ENCODE data around the gene S100A8. TPM values are rescaled to one million over a fixed set of nuclear protein-coding genes. Genes with fewer than 3 reads are reported as not detected.

The S100A8 gene
- total RNA-seq, 1 donor from 2014 or later, result 50.0 TPM

DNA sequence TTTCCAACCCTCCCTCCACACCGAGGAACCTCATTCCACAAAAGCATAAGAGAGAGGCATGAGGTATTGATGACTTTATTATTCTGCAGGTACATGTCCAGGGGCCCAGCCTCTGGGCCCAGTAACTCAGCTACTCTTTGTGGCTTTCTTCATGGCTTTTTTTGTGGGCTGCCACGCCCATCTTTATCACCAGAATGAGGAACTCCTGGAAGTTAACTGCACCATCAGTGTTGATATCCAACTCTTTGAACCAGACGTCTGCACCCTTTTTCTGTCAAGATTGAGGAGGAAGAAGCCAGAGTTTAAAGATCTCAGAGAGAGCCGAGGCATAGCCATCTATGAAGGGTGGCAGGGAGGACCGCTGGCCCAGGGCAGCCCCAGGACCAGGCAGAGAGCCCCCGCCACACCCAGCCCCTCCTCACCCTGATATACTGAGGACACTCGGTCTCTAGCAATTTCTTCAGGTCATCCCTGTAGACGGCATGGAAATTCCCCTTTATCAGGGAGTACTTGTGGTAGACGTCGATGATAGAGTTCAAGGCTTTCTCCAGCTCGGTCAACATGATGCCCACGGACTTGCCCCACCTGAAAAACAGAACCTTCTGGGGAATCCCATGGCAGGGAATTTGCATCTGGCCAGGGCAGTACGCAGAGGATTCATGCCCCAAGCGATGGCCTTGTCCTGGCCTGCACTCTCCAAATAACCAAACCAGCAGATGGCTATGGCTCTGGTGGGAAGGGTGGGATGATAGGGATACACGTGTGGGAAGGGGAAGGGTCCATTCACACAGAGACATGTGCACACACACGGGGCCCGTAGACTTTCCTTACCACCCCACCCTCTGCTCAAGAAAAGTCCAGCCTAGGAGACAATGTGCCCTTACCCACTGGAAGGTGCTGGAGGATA is 647 bp downstream of the S100A8 start:
- no peak for TF ChIP-seq CTCF (IDR thresholded peaks at IDR 0.05; ENCODE audit: insufficient read depth, low read length, severe bottlenecking)
- peak; percentile 68 for FAIRE-seq
- H3K36me3 ChIP-seq (ENCODE audit: control insufficient read depth, insufficient read depth, low read length), result no peaks in the 10 kb centered on the region
- H3K27me3 ChIP-seq (ENCODE audit: control insufficient read depth, insufficient read depth, low read length), result no peaks in the 10 kb centered on the region
- no peak for DNase-seq (ENCODE audit: low read depth)
- peak overlapping the region; percentile 0 for H3K4me3 ChIP-seq (ENCODE audit: low read depth, low read length)

DNA sequence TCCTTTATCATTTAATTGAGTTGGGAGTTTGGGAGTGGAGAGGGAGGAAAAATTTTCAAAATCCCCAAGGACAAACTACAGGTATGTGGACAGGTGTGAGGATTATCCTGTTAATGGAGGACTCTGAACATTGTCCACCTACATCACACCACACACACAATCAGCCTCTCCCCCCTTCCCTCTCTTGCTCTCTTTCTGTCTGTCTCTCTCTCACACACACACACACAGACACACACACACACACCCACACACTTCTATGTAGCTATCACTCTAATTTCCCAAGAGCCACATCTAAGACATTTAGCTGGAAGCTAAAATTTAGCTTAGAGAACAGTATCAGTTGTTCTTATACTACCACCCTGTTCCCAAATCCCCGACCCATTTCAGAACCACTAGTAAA is 1.5 kb downstream of the S100A8 start:
- no peak for TF ChIP-seq CTCF (IDR thresholded peaks at IDR 0.05; ENCODE audit: insufficient read depth, low read length, severe bottlenecking)
- no peak overlapping the region for H3K4me3 ChIP-seq (ENCODE audit: low read depth, low read length)
- DNase-seq (ENCODE audit: low read depth) (no peak), FAIRE-seq (no peak)
- H3K27me3 ChIP-seq (ENCODE audit: control insufficient read depth, insufficient read depth, low read length), result no peaks in the 10 kb centered on the region
- H3K36me3 ChIP-seq (ENCODE audit: control insufficient read depth, insufficient read depth, low read length), result no peaks in the 10 kb centered on the region

GRCh38 chr1:153387785-153388184 is 3.1 kb downstream of the S100A8 start:
- Histone ChIP-seq H3K27me3 (ENCODE audit: control insufficient read depth, insufficient read depth, low read length) (no peaks in the 10 kb centered on the region), H3K4me3 (ENCODE audit: low read depth, low read length) (no peak overlapping the region), H3K36me3 (ENCODE audit: control insufficient read depth, insufficient read depth, low read length) (no peaks in the 10 kb centered on the region)
- no peak for DNase-seq (ENCODE audit: low read depth)
- FAIRE-seq, result no peak
- no peak for TF ChIP-seq CTCF (IDR thresholded peaks at IDR 0.05; ENCODE audit: insufficient read depth, low read length, severe bottlenecking)

GRCh38 chr1:153387001-153387400 is 3.9 kb downstream of the S100A8 start:
- DNase-seq (ENCODE audit: low read depth) (no peak), FAIRE-seq (no peak)
- no peak overlapping the region for H3K4me3 ChIP-seq (ENCODE audit: low read depth, low read length)
- H3K36me3 ChIP-seq (ENCODE audit: control insufficient read depth, insufficient read depth, low read length), result no peaks in the 10 kb centered on the region
- H3K27me3 ChIP-seq (ENCODE audit: control insufficient read depth, insufficient read depth, low read length), result no peaks in the 10 kb centered on the region
- no peak for TF ChIP-seq CTCF (IDR thresholded peaks at IDR 0.05; ENCODE audit: insufficient read depth, low read length, severe bottlenecking)

DNA sequence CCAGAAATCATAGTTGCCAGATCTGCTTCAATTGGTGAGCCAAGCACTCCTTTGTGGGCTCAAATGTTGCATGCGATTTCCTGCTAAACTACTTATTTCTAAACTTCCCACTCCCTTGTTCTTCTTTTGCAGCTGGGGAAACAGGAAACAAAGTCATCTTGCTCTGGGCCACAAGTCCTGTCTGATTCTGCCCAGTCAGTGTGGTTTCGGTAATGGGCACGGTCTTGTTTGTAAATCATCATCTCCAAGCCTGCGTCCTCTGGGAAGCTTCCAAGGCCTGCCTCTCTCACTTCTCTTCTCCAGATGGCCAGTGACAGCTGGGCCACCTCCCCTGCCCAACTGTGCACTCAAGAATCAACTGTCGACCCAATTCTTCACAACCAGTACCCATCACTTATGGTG is 4.4 kb downstream of the S100A8 start:
- FAIRE-seq (no peak), DNase-seq (ENCODE audit: low read depth) (peak; percentile 97)
- H3K36me3 ChIP-seq (ENCODE audit: control insufficient read depth, insufficient read depth, low read length), result no peaks in the 10 kb centered on the region
- no peak overlapping the region for H3K4me3 ChIP-seq (ENCODE audit: low read depth, low read length)
- no peak for TF ChIP-seq CTCF (IDR thresholded peaks at IDR 0.05; ENCODE audit: insufficient read depth, low read length, severe bottlenecking)
- no peaks in the 10 kb centered on the region for H3K27me3 ChIP-seq (ENCODE audit: control insufficient read depth, insufficient read depth, low read length)
